ENCODE measurements around the gene GRB7.

GRB7 gene

GRCh38 chr17:39737760-39738567, at the start of gene GRB7:
TSS of gene GRB7 (plus strand) at chr17:39737938. CDS start at chr17:39742302, 4,364 bp downstream.
- no peaks in the 10 kb centered on the region for H3F3A ChIP-seq (ENCODE audit: insufficient read depth)
- H4K20me1 ChIP-seq (ENCODE audit: low read depth, low read length) = no peaks in the 10 kb centered on the region
- H3K9me3 ChIP-seq (ENCODE audit: insufficient read depth, low read length) = no peaks in the 10 kb centered on the region
- no peak within 1 kb of the TSS for H3K27ac ChIP-seq (ENCODE audit: low read depth, low read length)
- H3K9ac ChIP-seq (ENCODE audit: low read length) = no peak within 1 kb of the TSS
- no peak within 1 kb of the TSS for H3K4me3 ChIP-seq (ENCODE audit: insufficient read depth, low read length, poor library complexity, severe bottlenecking)
- no peaks in the 10 kb centered on the region for H3K36me3 ChIP-seq (ENCODE audit: low read length)
- TF ChIP-seq CTCF (IDR thresholded peaks at IDR 0.05; ENCODE audit: insufficient read depth, low read length, poor library complexity, severe bottlenecking) (no peak), EZH2phosphoT487 (conservative IDR thresholded peaks at IDR 0.05; ENCODE audit: low read length) (no peak)
- no peak within 1 kb of the TSS for H3K4me2 ChIP-seq (ENCODE audit: low read depth, low read length, poor library complexity, severe bottlenecking)
- H3K27me3 ChIP-seq (ENCODE audit: low read length) = no peaks in the 10 kb centered on the region
- H3K9me2 ChIP-seq (replicated peaks; ENCODE audit: insufficient read depth, low read length) = no peaks in the 10 kb centered on the region
- no peaks in the 10 kb centered on the region for H3K79me2 ChIP-seq (ENCODE audit: insufficient read depth, low read length)
- no peak within 1 kb of the TSS for H2AFZ ChIP-seq (ENCODE audit: low read depth, low read length, severe bottlenecking)

- no peaks in the 10 kb centered on the region for H3K9me3 ChIP-seq (ENCODE audit: insufficient read depth, low read length)
- no peaks in the 10 kb centered on the region for H3K27me3 ChIP-seq (ENCODE audit: low read length)
- peak overlapping the region; percentile 90 for H3K27ac ChIP-seq (ENCODE audit: low read depth, low read length)
- peak overlapping the region; percentile 76 for H3K4me3 ChIP-seq (ENCODE audit: insufficient read depth, low read length, poor library complexity, severe bottlenecking)
- peaks cover 11% of the 10 kb centered on the region; the same call in 1 of the 2 replicates for H3F3A ChIP-seq (ENCODE audit: insufficient read depth)
- TF ChIP-seq CTCF (IDR thresholded peaks at IDR 0.05; ENCODE audit: insufficient read depth, low read length, poor library complexity, severe bottlenecking) (no peak), EZH2phosphoT487 (conservative IDR thresholded peaks at IDR 0.05; ENCODE audit: low read length) (no peak)
- H3K36me3 ChIP-seq (ENCODE audit: low read length) = no peaks in the 10 kb centered on the region
- no peaks in the 10 kb centered on the region for H3K79me2 ChIP-seq (ENCODE audit: insufficient read depth, low read length)
- H3K9ac ChIP-seq (ENCODE audit: low read length) = peak overlapping the region; percentile 65
- peak overlapping the region; percentile 95 for H3K4me2 ChIP-seq (ENCODE audit: low read depth, low read length, poor library complexity, severe bottlenecking)
- peak overlapping the region; percentile 77 for H2AFZ ChIP-seq (ENCODE audit: low read depth, low read length, severe bottlenecking)
- no peaks in the 10 kb centered on the region for H3K9me2 ChIP-seq (replicated peaks; ENCODE audit: insufficient read depth, low read length)
- H4K20me1 ChIP-seq (ENCODE audit: low read depth, low read length) = no peaks in the 10 kb centered on the region
These were observed 49.3 kb upstream of the GRB7 start for GRCh38 chr17:39688475-39688835.

GRCh38 chr17:39688945-39689344, 48.8 kb upstream of the GRB7 start:
- Histone ChIP-seq H2AFZ (ENCODE audit: low read depth, low read length, severe bottlenecking) (peak overlapping the region; percentile 77), H3K4me3 (ENCODE audit: insufficient read depth, low read length, poor library complexity, severe bottlenecking) (peak overlapping the region; percentile 76), H3K79me2 (ENCODE audit: insufficient read depth, low read length) (no peaks in the 10 kb centered on the region), H3K9me3 (ENCODE audit: insufficient read depth, low read length) (no peaks in the 10 kb centered on the region), H4K20me1 (ENCODE audit: low read depth, low read length) (no peaks in the 10 kb centered on the region), H3K27me3 (ENCODE audit: low read length) (no peaks in the 10 kb centered on the region), H3K27ac (ENCODE audit: low read depth, low read length) (no peak overlapping the region), H3K9me2 (replicated peaks; ENCODE audit: insufficient read depth, low read length) (no peaks in the 10 kb centered on the region), H3K36me3 (ENCODE audit: low read length) (no peaks in the 10 kb centered on the region), H3K9ac (ENCODE audit: low read length) (peak overlapping the region; percentile 65), H3K4me2 (ENCODE audit: low read depth, low read length, poor library complexity, severe bottlenecking) (peak overlapping the region; percentile 95), H3F3A (ENCODE audit: insufficient read depth) (peaks cover 11% of the 10 kb centered on the region; the same call in 1 of the 2 replicates)
- TF ChIP-seq CTCF (IDR thresholded peaks at IDR 0.05; ENCODE audit: insufficient read depth, low read length, poor library complexity, severe bottlenecking) (no peak), EZH2phosphoT487 (conservative IDR thresholded peaks at IDR 0.05; ENCODE audit: low read length) (no peak)
